Measurements from ENCODE around the gene BCL2L11. TPM values are rescaled to one million over a fixed set of nuclear protein-coding genes. Genes with fewer than 3 reads are reported as not detected.

BCL2L11 gene
- total and polyA plus RNA-seq, 9 donors, result 11.6 to 34.7 (median 20.2) TPM

- TF ChIP-seq EP300 (IDR thresholded peaks at IDR 0.05), result no peak
- H3K9me3 ChIP-seq, result no peaks in the 10 kb centered on the region
- no peak overlapping the region for H3K4me3 ChIP-seq
- H3K27ac ChIP-seq, result no peak overlapping the region
- no peaks in the 10 kb centered on the region for H3K4me1 ChIP-seq (ENCODE audit: insufficient read depth)
- 22 to 33% (median 30%) methylated on average over 1 of the region's 1 CpG for whole genome bisulfite sequencing, 3 donors
- intact Hi-C loops (cut with DNase I), result no loop called here
- H3K27me3 ChIP-seq, result no peaks in the 10 kb centered on the region
- H3K36me3 ChIP-seq, result no peaks in the 10 kb centered on the region
- no peak for DNase-seq
Measured at GRCh38 chr2:111143843-111144198, 23.1 kb downstream of the BCL2L11 start.

- Histone ChIP-seq H3K9me3 (no peaks in the 10 kb centered on the region), H3K36me3 (no peaks in the 10 kb centered on the region), H3K4me3 (no peak overlapping the region), H3K27ac (no peak overlapping the region), H3K4me1 (ENCODE audit: insufficient read depth) (no peaks in the 10 kb centered on the region), H3K27me3 (no peaks in the 10 kb centered on the region)
- intact Hi-C loops (cut with DNase I), result no loop called here
- 87 to 95% (median 94%) methylated on average over 7 of the region's 7 CpGs for WGBS, 3 donors
- DNase-seq, result no peak
- no peak for TF ChIP-seq CTCF (IDR thresholded peaks at IDR 0.05)
- TF ChIP-seq POLR2A (IDR thresholded peaks at IDR 0.05), result no peak
- TF ChIP-seq EP300 (IDR thresholded peaks at IDR 0.05), result no peak
Measured at GRCh38 chr2:111145103-111145760, 24.5 kb downstream of the BCL2L11 start.

- 96 to 99% (median 96%) methylated on average over 2 of the region's 2 CpGs for WGBS, 3 donors
- no peaks in the 10 kb centered on the region for H3K27me3 ChIP-seq
Measured at GRCh38 chr2:111145951-111146350, 25.2 kb downstream of the BCL2L11 start.

GRCh38 chr2:111148225-111148873 lies 27.6 kb downstream of the BCL2L11 start:
- intact Hi-C loops (cut with DNase I), result no loop called here
- TF ChIP-seq POLR2A (IDR thresholded peaks at IDR 0.05) (no peak), CTCF (IDR thresholded peaks at IDR 0.05) (no peak), EP300 (IDR thresholded peaks at IDR 0.05) (no peak)
- no peaks in the 10 kb centered on the region for H3K36me3 ChIP-seq
- WGBS, 3 donors, result 85 to 95% (median 90%) methylated on average over 3 of the region's 3 CpGs
- H3K4me3 ChIP-seq, result no peak overlapping the region
- H3K9me3 ChIP-seq, result no peaks in the 10 kb centered on the region
- H3K27ac ChIP-seq, result no peak overlapping the region
- no peaks in the 10 kb centered on the region for H3K4me1 ChIP-seq (ENCODE audit: insufficient read depth)
- DNase-seq, result no peak
- no peaks in the 10 kb centered on the region for H3K27me3 ChIP-seq

More at GRCh38 chr2:111145951-111146350, 25.2 kb downstream of the BCL2L11 start:
- no peaks in the 10 kb centered on the region for H3K36me3 ChIP-seq
- H3K4me3 ChIP-seq, result no peak overlapping the region
- intact Hi-C loops (cut with DNase I), result no loop called here
- no peak for TF ChIP-seq EP300 (IDR thresholded peaks at IDR 0.05)
- no peak for TF ChIP-seq CTCF (IDR thresholded peaks at IDR 0.05)
- no peak for TF ChIP-seq POLR2A (IDR thresholded peaks at IDR 0.05)
- no peaks in the 10 kb centered on the region for H3K4me1 ChIP-seq (ENCODE audit: insufficient read depth)
- H3K27ac ChIP-seq, result no peak overlapping the region
- H3K9me3 ChIP-seq, result no peaks in the 10 kb centered on the region
- no peak for DNase-seq

- H3K4me1 ChIP-seq (ENCODE audit: insufficient read depth), result no peaks in the 10 kb centered on the region
- intact Hi-C loops (cut with DNase I), result no loop called here
- no peak overlapping the region for H3K27ac ChIP-seq
- no peaks in the 10 kb centered on the region for H3K36me3 ChIP-seq
- no peaks in the 10 kb centered on the region for H3K27me3 ChIP-seq
- 86 to 91% (median 86%) methylated on average over 8 of the region's 8 CpGs for WGBS, 3 donors
- TF ChIP-seq EP300 (IDR thresholded peaks at IDR 0.05) (no peak), POLR2A (IDR thresholded peaks at IDR 0.05) (no peak), CTCF (IDR thresholded peaks at IDR 0.05) (no peak)
- no peak for DNase-seq
- H3K9me3 ChIP-seq, result no peaks in the 10 kb centered on the region
- H3K4me3 ChIP-seq, result no peak overlapping the region
Measured at GRCh38 chr2:111148925-111149324, 28.2 kb downstream of the BCL2L11 start.

Data from ovary (tissue), 9 donors.